Endodermal cell (in vitro differentiated cells): ENCODE data around the gene ALDH8A1. TPM values are rescaled to one million over a fixed set of nuclear protein-coding genes. Genes with fewer than 3 reads are reported as not detected.

Experiments used
- DNase-seq: peaks from one replicate; pipeline ENCODE4 v3.0.0-alpha.2; 2017
- H3K27ac ChIP-seq: 2 replicates; pipeline ENCODE4 v1.5.1; 2013; ENCODE audit warnings: mild to moderate bottlenecking, low read depth, low read length, moderate library complexity
- H3K27me3 ChIP-seq: 2 replicates; pipeline ENCODE4 v1.6.1; 2013; ENCODE audit warnings: mild to moderate bottlenecking, low read length, moderate library complexity; ENCODE audit not compliant: insufficient read depth, control insufficient read depth, poor library complexity, severe bottlenecking
- H3K36me3 ChIP-seq: 2 replicates; pipeline ENCODE4 v1.7.0; 2013; ENCODE audit warnings: mild to moderate bottlenecking, low read length, moderate library complexity; ENCODE audit not compliant: control insufficient read depth, insufficient read depth
- H3K4me1 ChIP-seq: one replicate; pipeline ENCODE4 v1.7.0; 2013; ENCODE audit warnings: low read length; ENCODE audit not compliant: control insufficient read depth, insufficient read depth
- H3K4me3 ChIP-seq: 2 replicates; pipeline ENCODE4 v1.5.1; 2013; ENCODE audit warnings: mild to moderate bottlenecking, low read length, moderate library complexity
- H3K9ac ChIP-seq: 2 replicates; pipeline ENCODE4 v1.6.1; 2013; ENCODE audit warnings: mild to moderate bottlenecking, low read length, moderate library complexity; ENCODE audit not compliant: poor library complexity, severe bottlenecking; ENCODE audit errors: extremely low read depth
- H3K9me3 ChIP-seq: 2 replicates; pipeline ENCODE4 v1.6.1; 2013; ENCODE audit warnings: mild to moderate bottlenecking, low read length, moderate library complexity; ENCODE audit not compliant: control insufficient read depth
- H3K27ac Mint-ChIP-seq: 2 replicates; pipeline ENCODE4 v1.8.0; 2020; ENCODE audit warnings: mixed read lengths
- H3K27me3 Mint-ChIP-seq: 2 replicates; pipeline ENCODE4 v1.8.0; 2021; ENCODE audit warnings: mild to moderate bottlenecking, mixed read lengths; ENCODE audit not compliant: insufficient read depth
- H3K36me3 Mint-ChIP-seq: 2 replicates; pipeline ENCODE4 v1.8.0; 2020; ENCODE audit warnings: low read depth, mixed read lengths
- H3K4me1 Mint-ChIP-seq: 2 replicates; pipeline ENCODE4 v1.8.0; 2020; ENCODE audit warnings: mixed read lengths
- H3K4me3 Mint-ChIP-seq: 2 replicates; pipeline ENCODE4 v1.8.0; 2020; ENCODE audit warnings: mild to moderate bottlenecking, moderate library complexity, mixed read lengths
- H3K9me3 Mint-ChIP-seq: 2 replicates; pipeline ENCODE4 v1.8.0; 2020; ENCODE audit warnings: mild to moderate bottlenecking, mixed read lengths
- WGBS, 2 experiments: methylation state at CpG; one replicate each; pipeline versions ENCODE4 v1.1.5 to v1.1.7; 2013; ENCODE audit warnings: missing lambda C conversion rate in 2 of 2, mixed read lengths in 1 of 2; ENCODE audit not compliant: insufficient coverage in 1 of 2, insufficient read length in 1 of 2; 5-methylcytosine and 5-hydroxymethylcytosine counted together
- total RNA-seq, 2 donors: library from RNA; stranded (reverse); fragmentation: NEBNext Ultra II Directional in 1 of 2; extraction: Animal tissue kit (Norgen Biotek cat#: 25700) in 1 of 2; gene quantifications; 2 replicates in 1 of 2; 3 replicates in 1 of 2; pipeline ENCODE4 v1.2.1, GENCODE V29; 2021
- TF ChIP-seq, protein P1 (sequence below): fragments of 200-600 bp; sonication (generic); conservative IDR thresholded peaks from 2 replicates; pipeline ENCODE4 v1.5.0; 2021; ENCODE audit warnings: antibody characterized with exemption, mild to moderate bottlenecking

The ALDH8A1 gene
- total RNA-seq, 2 donors from 2014 or later: not detected

GRCh38 chr6:134962421-134962820 is 12.5 kb upstream of the ALDH8A1 start:
- H3K27ac Mint-ChIP-seq: no peak overlapping the region
- Histone ChIP-seq H3K4me1 (no peaks in the 10 kb centered on the region), H3K9ac (no peak overlapping the region), H3K27ac (no peak overlapping the region), H3K36me3 (peaks cover 52% of the 10 kb centered on the region), H3K9me3 (peaks cover 17% of the 10 kb centered on the region), H3K27me3 (no peaks in the 10 kb centered on the region), H3K4me3 (no peak overlapping the region)
- DNase-seq: no peak
- peaks cover 13% of the 10 kb centered on the region for H3K9me3 Mint-ChIP-seq
- H3K27me3 Mint-ChIP-seq: no peaks in the 10 kb centered on the region
- H3K4me3 Mint-ChIP-seq: no peak overlapping the region
- TF ChIP-seq, protein P1, sequence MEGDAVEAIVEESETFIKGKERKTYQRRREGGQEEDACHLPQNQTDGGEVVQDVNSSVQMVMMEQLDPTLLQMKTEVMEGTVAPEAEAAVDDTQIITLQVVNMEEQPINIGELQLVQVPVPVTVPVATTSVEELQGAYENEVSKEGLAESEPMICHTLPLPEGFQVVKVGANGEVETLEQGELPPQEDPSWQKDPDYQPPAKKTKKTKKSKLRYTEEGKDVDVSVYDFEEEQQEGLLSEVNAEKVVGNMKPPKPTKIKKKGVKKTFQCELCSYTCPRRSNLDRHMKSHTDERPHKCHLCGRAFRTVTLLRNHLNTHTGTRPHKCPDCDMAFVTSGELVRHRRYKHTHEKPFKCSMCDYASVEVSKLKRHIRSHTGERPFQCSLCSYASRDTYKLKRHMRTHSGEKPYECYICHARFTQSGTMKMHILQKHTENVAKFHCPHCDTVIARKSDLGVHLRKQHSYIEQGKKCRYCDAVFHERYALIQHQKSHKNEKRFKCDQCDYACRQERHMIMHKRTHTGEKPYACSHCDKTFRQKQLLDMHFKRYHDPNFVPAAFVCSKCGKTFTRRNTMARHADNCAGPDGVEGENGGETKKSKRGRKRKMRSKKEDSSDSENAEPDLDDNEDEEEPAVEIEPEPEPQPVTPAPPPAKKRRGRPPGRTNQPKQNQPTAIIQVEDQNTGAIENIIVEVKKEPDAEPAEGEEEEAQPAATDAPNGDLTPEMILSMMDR: no peak
- no peaks in the 10 kb centered on the region for H3K4me1 Mint-ChIP-seq
- peaks cover 55% of the 10 kb centered on the region for H3K36me3 Mint-ChIP-seq

DNA sequence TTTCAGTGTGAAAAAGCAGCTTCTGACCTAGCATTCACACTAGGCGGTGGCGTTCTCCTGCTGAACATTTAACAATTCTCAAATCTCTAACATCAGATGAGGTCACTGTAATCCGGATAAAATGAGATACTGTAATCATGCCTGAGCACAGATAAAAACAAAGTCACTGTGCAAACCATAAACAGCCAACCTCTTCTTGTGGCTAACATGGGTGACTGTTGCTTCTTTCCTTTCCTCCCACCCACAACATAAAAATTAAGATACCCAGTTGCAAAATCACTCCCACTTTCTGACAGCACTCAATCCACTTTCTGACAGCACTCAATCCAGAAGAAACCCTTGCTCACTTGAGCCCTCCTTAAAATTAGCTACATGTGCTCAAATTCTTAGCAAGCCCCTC is 11.5 kb upstream of the ALDH8A1 start:
- H3K4me3 ChIP-seq: no peak overlapping the region
- 93% methylated on average over 3 of the region's 3 CpGs for WGBS, 2 experiments
- peaks cover 17% of the 10 kb centered on the region for H3K9me3 ChIP-seq
- Mint-ChIP-seq H3K36me3 (peaks cover 55% of the 10 kb centered on the region), H3K4me3 (no peak overlapping the region), H3K27ac (no peak overlapping the region), H3K9me3 (peaks cover 13% of the 10 kb centered on the region), H3K4me1 (no peaks in the 10 kb centered on the region), H3K27me3 (no peaks in the 10 kb centered on the region)
- peaks cover 50% of the 10 kb centered on the region for H3K36me3 ChIP-seq
- no peak for DNase-seq
- H3K9ac ChIP-seq: no peak overlapping the region
- H3K27me3 ChIP-seq: no peaks in the 10 kb centered on the region
- H3K4me1 ChIP-seq: no peaks in the 10 kb centered on the region
- TF ChIP-seq, protein P1: no peak
- H3K27ac ChIP-seq: no peak overlapping the region

DNA sequence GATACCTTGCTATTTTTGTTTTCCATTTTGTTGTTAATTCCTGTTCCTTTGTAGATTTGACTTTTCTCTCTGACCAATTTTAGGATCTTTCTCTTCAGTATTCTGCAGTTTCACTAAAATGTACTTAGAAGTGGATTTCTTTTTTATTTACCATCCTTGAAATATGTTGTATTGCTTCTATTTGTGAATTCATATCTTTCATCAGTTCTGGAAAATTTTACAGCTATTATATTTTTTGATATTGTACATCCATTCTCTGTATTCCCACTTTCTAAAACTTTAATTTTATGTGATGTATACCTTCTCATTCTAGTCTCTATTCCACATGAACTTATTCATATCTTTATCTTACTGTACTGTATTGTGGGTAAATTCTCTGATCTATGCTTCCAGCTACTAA is 9.7 kb upstream of the ALDH8A1 start:
- peaks cover 17% of the 10 kb centered on the region for H3K9me3 ChIP-seq
- peaks cover 13% of the 10 kb centered on the region for H3K9me3 Mint-ChIP-seq
- peaks cover 46% of the 10 kb centered on the region for H3K36me3 Mint-ChIP-seq
- H3K36me3 ChIP-seq: peaks cover 33% of the 10 kb centered on the region
- no peaks in the 10 kb centered on the region for H3K4me1 ChIP-seq
- H3K4me3 ChIP-seq: no peak overlapping the region
- H3K4me1 Mint-ChIP-seq: no peaks in the 10 kb centered on the region
- DNase-seq: no peak
- H3K27ac Mint-ChIP-seq: no peak overlapping the region
- no peak overlapping the region for H3K9ac ChIP-seq
- H3K27me3 Mint-ChIP-seq: no peaks in the 10 kb centered on the region
- TF ChIP-seq, protein P1: no peak
- no peak overlapping the region for H3K4me3 Mint-ChIP-seq
- H3K27me3 ChIP-seq: no peaks in the 10 kb centered on the region
- H3K27ac ChIP-seq: no peak overlapping the region
